Measurements from ENCODE around the gene RALGPS1.

DNA sequence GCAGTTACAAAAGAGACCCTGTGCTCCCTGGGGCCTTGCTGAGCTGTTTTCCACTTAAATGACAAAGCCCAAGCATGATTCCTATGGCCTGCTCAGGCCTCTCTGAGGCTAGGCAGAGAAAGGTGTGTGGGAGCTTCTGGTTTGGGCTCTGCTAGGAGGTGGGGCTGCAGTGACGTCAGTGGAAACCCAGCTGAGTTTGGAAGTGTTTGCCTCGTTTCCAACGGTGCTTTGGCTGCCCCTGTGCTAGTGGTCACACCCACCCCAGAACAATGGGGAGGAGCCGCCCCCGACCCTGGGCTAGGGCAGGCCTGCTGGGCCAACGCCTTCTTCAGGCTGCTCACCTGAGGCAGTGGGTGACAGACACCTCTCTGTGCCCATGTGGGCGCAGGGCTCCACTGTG lies 197.5 kb downstream of the RALGPS1 start:
- TF ChIP-seq ZNF274 (IDR thresholded peaks at IDR 0.05; ENCODE audit: low read length): no peak
- TF ChIP-seq ZNF274 (tag by site-specific recombination; IDR thresholded peaks at IDR 0.05; ENCODE audit: borderline replicate concordance): no peak
- TF ChIP-seq, protein P1, sequence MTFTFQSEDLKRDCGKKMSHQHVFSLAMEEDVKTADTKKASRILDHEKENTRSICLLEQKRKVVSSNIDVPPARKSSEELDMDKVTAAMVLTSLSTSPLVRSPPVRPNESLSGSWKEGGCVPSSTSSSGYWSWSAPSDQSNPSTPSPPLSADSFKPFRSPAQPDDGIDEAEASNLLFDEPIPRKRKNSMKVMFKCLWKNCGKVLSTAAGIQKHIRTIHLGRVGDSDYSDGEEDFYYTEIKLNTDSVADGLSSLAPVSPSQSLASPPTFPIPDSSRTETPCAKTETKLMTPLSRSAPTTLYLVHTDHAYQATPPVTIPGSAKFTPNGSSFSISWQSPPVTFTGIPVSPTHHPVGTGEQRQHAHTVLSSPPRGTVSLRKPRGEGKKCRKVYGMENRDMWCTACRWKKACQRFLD (tag by site-specific recombination; IDR thresholded peaks at IDR 0.05): no peak
- TF ChIP-seq ZNF155 (tag by site-specific recombination; IDR thresholded peaks at IDR 0.05): no peak
- TF ChIP-seq YY1 (tag by site-specific recombination; IDR thresholded peaks at IDR 0.05): no peak
- TF ChIP-seq, protein P2, sequence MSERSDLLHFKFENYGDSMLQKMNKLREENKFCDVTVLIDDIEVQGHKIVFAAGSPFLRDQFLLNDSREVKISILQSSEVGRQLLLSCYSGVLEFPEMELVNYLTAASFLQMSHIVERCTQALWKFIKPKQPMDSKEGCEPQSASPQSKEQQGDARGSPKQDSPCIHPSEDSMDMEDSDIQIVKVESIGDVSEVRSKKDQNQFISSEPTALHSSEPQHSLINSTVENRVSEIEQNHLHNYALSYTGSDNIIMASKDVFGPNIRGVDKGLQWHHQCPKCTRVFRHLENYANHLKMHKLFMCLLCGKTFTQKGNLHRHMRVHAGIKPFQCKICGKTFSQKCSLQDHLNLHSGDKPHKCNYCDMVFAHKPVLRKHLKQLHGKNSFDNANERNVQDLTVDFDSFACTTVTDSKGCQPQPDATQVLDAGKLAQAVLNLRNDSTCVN (tag by site-specific recombination; optimal IDR thresholded peaks at IDR 0.05): no peak
- TF ChIP-seq, protein P3, sequence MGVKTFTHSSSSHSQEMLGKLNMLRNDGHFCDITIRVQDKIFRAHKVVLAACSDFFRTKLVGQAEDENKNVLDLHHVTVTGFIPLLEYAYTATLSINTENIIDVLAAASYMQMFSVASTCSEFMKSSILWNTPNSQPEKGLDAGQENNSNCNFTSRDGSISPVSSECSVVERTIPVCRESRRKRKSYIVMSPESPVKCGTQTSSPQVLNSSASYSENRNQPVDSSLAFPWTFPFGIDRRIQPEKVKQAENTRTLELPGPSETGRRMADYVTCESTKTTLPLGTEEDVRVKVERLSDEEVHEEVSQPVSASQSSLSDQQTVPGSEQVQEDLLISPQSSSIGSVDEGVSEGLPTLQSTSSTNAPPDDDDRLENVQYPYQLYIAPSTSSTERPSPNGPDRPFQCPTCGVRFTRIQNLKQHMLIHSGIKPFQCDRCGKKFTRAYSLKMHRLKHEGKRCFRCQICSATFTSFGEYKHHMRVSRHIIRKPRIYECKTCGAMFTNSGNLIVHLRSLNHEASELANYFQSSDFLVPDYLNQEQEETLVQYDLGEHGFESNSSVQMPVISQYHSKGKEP (tag by site-specific recombination; IDR thresholded peaks at IDR 0.05): no peak
- TF ChIP-seq, protein P4, sequence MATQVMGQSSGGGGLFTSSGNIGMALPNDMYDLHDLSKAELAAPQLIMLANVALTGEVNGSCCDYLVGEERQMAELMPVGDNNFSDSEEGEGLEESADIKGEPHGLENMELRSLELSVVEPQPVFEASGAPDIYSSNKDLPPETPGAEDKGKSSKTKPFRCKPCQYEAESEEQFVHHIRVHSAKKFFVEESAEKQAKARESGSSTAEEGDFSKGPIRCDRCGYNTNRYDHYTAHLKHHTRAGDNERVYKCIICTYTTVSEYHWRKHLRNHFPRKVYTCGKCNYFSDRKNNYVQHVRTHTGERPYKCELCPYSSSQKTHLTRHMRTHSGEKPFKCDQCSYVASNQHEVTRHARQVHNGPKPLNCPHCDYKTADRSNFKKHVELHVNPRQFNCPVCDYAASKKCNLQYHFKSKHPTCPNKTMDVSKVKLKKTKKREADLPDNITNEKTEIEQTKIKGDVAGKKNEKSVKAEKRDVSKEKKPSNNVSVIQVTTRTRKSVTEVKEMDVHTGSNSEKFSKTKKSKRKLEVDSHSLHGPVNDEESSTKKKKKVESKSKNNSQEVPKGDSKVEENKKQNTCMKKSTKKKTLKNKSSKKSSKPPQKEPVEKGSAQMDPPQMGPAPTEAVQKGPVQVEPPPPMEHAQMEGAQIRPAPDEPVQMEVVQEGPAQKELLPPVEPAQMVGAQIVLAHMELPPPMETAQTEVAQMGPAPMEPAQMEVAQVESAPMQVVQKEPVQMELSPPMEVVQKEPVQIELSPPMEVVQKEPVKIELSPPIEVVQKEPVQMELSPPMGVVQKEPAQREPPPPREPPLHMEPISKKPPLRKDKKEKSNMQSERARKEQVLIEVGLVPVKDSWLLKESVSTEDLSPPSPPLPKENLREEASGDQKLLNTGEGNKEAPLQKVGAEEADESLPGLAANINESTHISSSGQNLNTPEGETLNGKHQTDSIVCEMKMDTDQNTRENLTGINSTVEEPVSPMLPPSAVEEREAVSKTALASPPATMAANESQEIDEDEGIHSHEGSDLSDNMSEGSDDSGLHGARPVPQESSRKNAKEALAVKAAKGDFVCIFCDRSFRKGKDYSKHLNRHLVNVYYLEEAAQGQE (tag by site-specific recombination; IDR thresholded peaks at IDR 0.05): no peak
- no peak for TF ChIP-seq ZNF426 (tag by site-specific recombination; IDR thresholded peaks at IDR 0.05)
- TF ChIP-seq, protein P5, sequence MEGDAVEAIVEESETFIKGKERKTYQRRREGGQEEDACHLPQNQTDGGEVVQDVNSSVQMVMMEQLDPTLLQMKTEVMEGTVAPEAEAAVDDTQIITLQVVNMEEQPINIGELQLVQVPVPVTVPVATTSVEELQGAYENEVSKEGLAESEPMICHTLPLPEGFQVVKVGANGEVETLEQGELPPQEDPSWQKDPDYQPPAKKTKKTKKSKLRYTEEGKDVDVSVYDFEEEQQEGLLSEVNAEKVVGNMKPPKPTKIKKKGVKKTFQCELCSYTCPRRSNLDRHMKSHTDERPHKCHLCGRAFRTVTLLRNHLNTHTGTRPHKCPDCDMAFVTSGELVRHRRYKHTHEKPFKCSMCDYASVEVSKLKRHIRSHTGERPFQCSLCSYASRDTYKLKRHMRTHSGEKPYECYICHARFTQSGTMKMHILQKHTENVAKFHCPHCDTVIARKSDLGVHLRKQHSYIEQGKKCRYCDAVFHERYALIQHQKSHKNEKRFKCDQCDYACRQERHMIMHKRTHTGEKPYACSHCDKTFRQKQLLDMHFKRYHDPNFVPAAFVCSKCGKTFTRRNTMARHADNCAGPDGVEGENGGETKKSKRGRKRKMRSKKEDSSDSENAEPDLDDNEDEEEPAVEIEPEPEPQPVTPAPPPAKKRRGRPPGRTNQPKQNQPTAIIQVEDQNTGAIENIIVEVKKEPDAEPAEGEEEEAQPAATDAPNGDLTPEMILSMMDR (tag by site-specific recombination; IDR thresholded peaks at IDR 0.05): no peak
- TF ChIP-seq SALL2 (tag by site-specific recombination; IDR thresholded peaks at IDR 0.05; ENCODE audit: borderline replicate concordance): no peak
- no peak for TF ChIP-seq ZSCAN30 (tag by site-specific recombination; IDR thresholded peaks at IDR 0.05)
